Esophagus squamous epithelium (tissue), 4 donors: ENCODE results near the gene FNDC3B.

Source experiments
- CTCF ChIP-seq, 6 experiments: fragments of 450-650 bp in 4 of 6; fragments of 200-600 bp in 2 of 6; sonication (generic) in 2 of 6; IDR thresholded peaks; one replicate each; pipeline ENCODE4 v1.5.1; 2016 to 2019; ENCODE audit warnings: antibody characterized with exemption in 6 of 6, mild to moderate bottlenecking in 4 of 6, moderate library complexity in 4 of 6
- POLR2A ChIP-seq, 4 donors: fragments of 450-650 bp; IDR thresholded peaks; one replicate each; pipeline ENCODE4 v1.6.1; 2017; ENCODE audit warnings: antibody characterized with exemption in 4 of 4, mild to moderate bottlenecking in 4 of 4, moderate library complexity in 3 of 4

- TF ChIP-seq POLR2A (IDR thresholded peaks at IDR 0.05), result no peak
- TF ChIP-seq CTCF (IDR thresholded peaks at IDR 0.05), result no peak
These were observed 362.7 kb downstream of the FNDC3B start for GRCh38 chr3:172402090-172402489.
